Measurements from ENCODE around the gene POMGNT1. TPM values are rescaled to one million over a fixed set of nuclear protein-coding genes. Genes with fewer than 3 reads are reported as not detected.

POMGNT1 gene
- total RNA-seq, 1 experiment from 2014 or later: 85.5 TPM

GRCh38 chr1:46157916-46158311 lies 40.3 kb downstream of the POMGNT1 start:
- no peak for DNase-seq (ENCODE audit: low spot score)

DNA sequence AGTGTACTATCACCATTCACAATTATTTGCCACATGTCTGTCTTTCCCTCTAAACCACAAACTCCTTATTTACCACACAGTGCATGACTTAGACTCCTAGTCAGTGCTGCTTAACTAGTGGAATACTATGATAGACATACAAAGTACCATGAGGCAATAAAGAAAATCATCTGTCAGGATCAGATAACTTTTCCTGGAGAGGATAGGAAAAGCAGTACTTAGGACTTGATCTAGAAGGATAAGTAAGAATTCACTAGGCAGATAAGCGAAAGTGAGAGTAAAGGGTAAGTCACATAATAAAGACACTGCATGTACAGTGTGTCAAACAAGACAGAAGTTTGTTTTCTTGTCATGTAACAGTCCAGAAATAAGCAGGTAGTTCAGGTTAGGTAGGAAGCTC lies 44.5 kb downstream of the POMGNT1 start:
- no peak for DNase-seq (ENCODE audit: low spot score)

GRCh38 chr1:46153228-46153627 lies 45.0 kb downstream of the POMGNT1 start:
- DNase-seq (ENCODE audit: low spot score): no peak

DNA sequence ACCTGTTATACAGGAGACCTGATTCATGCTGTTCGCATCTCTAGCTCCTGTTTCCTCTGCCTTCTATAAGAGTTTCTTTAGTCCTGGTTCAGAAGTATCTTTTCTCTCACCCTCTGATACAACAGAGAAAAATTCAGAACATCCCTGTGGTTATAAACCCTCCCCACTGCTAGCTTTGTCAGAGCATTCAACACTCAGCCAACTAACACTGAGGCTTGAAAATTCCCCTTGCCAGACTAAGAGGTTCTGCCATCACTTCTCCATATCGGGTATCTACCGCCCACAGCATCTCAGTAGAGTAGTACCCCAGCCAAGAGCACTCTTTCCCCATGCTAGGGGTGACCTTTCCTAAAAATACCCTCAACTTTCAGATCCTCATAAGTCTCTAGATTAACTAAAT lies 46.2 kb downstream of the POMGNT1 start:
- DNase-seq (ENCODE audit: low spot score): peak; percentile 27

DNA sequence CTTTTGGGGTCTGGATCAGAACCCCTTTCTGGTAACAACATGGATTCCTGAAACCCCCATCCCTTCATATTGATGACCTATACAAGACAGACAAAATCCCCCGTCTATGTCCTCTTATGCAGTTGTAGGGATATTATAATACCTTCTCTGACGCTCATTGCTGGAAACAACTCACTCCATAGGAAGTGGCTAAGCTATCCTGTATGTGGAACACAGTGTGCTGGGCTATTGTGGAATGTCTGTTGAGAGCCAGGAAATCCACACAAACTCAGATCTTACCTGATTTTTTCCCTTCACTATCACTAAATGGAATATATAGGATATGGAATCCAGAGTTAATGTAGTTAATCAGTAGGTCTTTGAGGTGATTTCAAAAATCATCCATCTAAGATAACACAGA lies 48.1 kb downstream of the POMGNT1 start:
- DNase-seq (ENCODE audit: low spot score): no peak

- no peak for DNase-seq (ENCODE audit: low spot score)
Observed at GRCh38 chr1:46148318-46148717, 49.9 kb downstream of the POMGNT1 start.

Other genes starting within 250 kb of the POMGNT1 start
- gene PIK3R3, start 65.8 kb downstream of the POMGNT1 start, total RNA-seq (2014; rRNA removed; shearing (Covaris generic)): 9.2 and 11.2 TPM in 2 replicates
- 1.6 and 2.3 TPM in 2 replicates for gene TSPAN1, start 23.3 kb downstream of the POMGNT1 start, total RNA-seq (2014; rRNA removed; shearing (Covaris generic))
- gene P3R3URF, start 21.9 kb downstream of the POMGNT1 start, total RNA-seq (2014; rRNA removed; shearing (Covaris generic)): not detected in 2 replicates
- 2.5 and 4.2 TPM in 2 replicates for gene LURAP1, start 4.9 kb upstream of the POMGNT1 start, total RNA-seq (2014; rRNA removed; shearing (Covaris generic))
- 8.5 and 10.5 TPM in 2 replicates for gene RAD54L, start 49.3 kb upstream of the POMGNT1 start, total RNA-seq (2014; rRNA removed; shearing (Covaris generic))
- 61.4 and 69.7 TPM in 2 replicates for gene LRRC41, start 105.2 kb upstream of the POMGNT1 start, total RNA-seq (2014; rRNA removed; shearing (Covaris generic))
- gene UQCRH, start 105.3 kb upstream of the POMGNT1 start, total RNA-seq (2014; rRNA removed; shearing (Covaris generic)): 534 and 595 TPM in 2 replicates
- gene NSUN4, start 142.4 kb upstream of the POMGNT1 start, total RNA-seq (2014; rRNA removed; shearing (Covaris generic)): 5.3 and 7.1 TPM in 2 replicates
- gene FAAH, start 195.9 kb upstream of the POMGNT1 start, total RNA-seq (2014; rRNA removed; shearing (Covaris generic)): not detected in 2 replicates